ENCODE measurements around the gene GAS2L2. TPM values are rescaled to one million over a fixed set of nuclear protein-coding genes. Genes with fewer than 3 reads are reported as not detected.

Gene GAS2L2
- total RNA-seq, 4 donors from 2014 or later = not detected

DNA sequence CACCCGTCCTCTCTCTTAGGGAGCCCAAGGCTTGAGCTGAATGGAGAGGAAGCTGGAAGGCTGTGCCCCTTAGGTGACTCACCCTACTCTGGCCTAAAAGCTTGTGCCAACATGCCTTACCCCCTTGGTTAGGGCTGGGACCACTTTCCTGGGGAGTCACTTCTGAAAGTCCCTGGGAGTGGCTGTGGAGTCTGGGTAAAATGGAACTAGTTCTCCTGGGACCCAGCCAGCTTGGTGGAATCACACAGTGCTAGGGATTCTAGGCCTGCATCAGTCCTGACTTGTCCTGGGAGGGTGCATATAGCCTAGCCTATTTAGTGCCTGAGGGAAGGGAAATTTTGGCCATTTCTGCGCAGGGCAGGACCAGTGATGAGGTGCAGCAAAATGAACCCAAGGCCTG lies 31.9 kb upstream of the GAS2L2 start:
- no peaks in the 10 kb centered on the region for H3K27me3 ChIP-seq
- intact Hi-C loops (cut with DNase I) = no loop called here
- TF ChIP-seq POLR2A (IDR thresholded peaks at IDR 0.05) (no peak), CTCF (IDR thresholded peaks at IDR 0.05) (no peak)
- no peaks in the 10 kb centered on the region for H3K36me3 ChIP-seq
- peak overlapping the region; percentile 89 to 97 (median 93) for H3K27ac ChIP-seq
- WGBS, 2 donors = 80 to 97% methylated on average over 2 of the region's 2 CpGs
- H3K9me3 ChIP-seq = no peaks in the 10 kb centered on the region
- no peak overlapping the region for H3K4me3 ChIP-seq (replicated peaks in 1 of 3)
- peaks cover 66 to 74% of the 10 kb centered on the region in 2 donors for H3K4me1 ChIP-seq
- no peak for DNase-seq

DNA sequence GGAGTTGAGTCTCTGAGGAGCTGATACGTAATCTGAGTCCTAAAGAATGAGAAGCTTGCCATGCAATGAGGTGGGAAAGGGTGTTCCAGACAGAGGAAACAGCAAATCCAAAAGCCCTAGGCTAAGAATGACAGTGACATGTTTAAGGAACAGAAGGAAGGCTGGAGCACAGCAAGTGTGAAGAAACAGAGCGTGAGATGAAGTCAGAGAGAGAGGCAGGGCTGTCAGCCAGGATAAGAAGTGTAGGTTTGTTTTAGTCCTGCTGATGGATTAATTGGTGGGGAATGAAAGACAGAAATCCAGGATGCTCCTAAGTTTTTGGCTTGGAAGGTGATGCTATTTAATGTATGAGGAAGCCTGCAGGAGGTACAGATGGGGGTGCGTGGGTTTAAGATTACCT lies 27.9 kb upstream of the GAS2L2 start:
- H3K36me3 ChIP-seq = no peaks in the 10 kb centered on the region
- peaks cover 41 to 43% of the 10 kb centered on the region in 2 donors for H3K4me1 ChIP-seq
- DNase-seq = no peak
- H3K27ac ChIP-seq = peak overlapping the region in 2 of 3 donors; percentile 41 to 58
- H3K27me3 ChIP-seq = no peaks in the 10 kb centered on the region
- H3K9me3 ChIP-seq = no peaks in the 10 kb centered on the region
- 73 to 84% methylated on average over 3 of the region's 3 CpGs for WGBS, 2 donors
- no peak for TF ChIP-seq CTCF (IDR thresholded peaks at IDR 0.05)
- TF ChIP-seq POLR2A (IDR thresholded peaks at IDR 0.05) = no peak
- no peak overlapping the region for H3K4me3 ChIP-seq (replicated peaks in 1 of 3)
- intact Hi-C loops (cut with DNase I) = no loop called here

DNA sequence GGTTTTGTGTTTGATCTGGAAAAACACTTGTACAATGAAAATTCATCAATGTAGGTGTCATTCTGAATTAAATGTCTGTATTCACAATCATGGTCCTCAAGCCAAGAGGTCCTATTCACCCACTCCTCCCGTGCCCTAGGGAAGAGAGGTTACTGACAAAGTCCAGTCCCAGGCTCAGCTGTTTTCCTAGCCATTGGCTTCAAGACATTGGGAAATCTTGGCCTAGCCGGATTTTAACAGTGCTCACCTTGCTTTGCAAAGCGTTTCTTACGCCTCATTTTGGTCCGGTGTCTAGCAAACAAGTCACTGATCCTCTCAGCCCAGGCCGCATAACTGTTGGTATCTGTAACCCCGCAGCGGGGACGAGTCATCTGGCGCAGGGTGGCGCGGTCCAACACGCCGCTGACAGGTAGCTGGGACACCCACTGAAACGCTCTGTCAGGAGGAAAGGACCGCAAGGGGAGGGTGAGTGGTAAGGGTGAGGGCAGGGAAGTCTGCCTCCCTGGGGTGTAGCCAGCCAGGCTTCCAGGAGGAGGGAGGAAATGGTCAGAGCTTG lies 25.7 kb upstream of the GAS2L2 start:
- Histone ChIP-seq H3K4me1 (peaks cover 48% of the 10 kb centered on the region in 2 donors), H3K27ac (peak overlapping the region in 1 of 3 donors; percentile 17), H3K9me3 (no peaks in the 10 kb centered on the region), H3K4me3 (replicated peaks in 1 of 3) (no peak overlapping the region), H3K27me3 (no peaks in the 10 kb centered on the region), H3K36me3 (no peaks in the 10 kb centered on the region)
- no peak for DNase-seq
- WGBS, 2 donors = 95 to 97% methylated on average over 16 of the region's 16 CpGs
- no peak for TF ChIP-seq CTCF (IDR thresholded peaks at IDR 0.05)
- TF ChIP-seq POLR2A (IDR thresholded peaks at IDR 0.05) = no peak
- intact Hi-C loops (cut with DNase I) = no loop called here

GRCh38 chr17:35775583-35775982 lies 22.5 kb upstream of the GAS2L2 start:
- TF ChIP-seq POLR2A (IDR thresholded peaks at IDR 0.05) = no peak
- TF ChIP-seq CTCF (IDR thresholded peaks at IDR 0.05) = no peak
- WGBS, 2 donors = 73 to 75% methylated on average over 6 of the region's 6 CpGs
- intact Hi-C loops (cut with DNase I) = no loop called here
- no peak for DNase-seq
- H3K36me3 ChIP-seq = no peaks in the 10 kb centered on the region
- peaks cover 30 to 32% of the 10 kb centered on the region in 2 donors for H3K4me1 ChIP-seq
- H3K27ac ChIP-seq = peak overlapping the region; percentile 79 to 96 (median 90)
- H3K9me3 ChIP-seq = no peaks in the 10 kb centered on the region
- no peaks in the 10 kb centered on the region for H3K27me3 ChIP-seq
- no peak overlapping the region for H3K4me3 ChIP-seq (replicated peaks in 1 of 3)

DNA sequence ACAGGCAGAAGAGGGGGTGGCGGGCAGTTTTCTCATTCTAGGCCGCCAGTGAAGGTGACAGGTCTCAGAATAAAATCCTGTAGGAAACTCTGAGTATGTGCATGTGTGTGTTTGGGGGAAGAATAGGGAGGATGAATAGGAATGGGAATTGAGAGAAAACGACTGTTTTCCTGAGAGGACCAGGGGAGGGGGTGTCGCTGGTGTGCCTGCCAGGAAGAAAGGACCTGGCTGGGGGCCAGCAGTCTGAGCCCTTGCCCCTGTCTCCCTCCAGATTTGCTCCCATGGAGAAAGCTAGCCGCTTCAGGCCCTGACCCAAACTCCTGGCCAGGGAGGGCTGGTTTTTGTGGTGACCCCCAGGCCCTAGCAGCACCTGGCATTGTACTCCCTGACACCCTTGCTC lies 22.0 kb upstream of the GAS2L2 start:
- TF ChIP-seq POLR2A (IDR thresholded peaks at IDR 0.05) (no peak), CTCF (IDR thresholded peaks at IDR 0.05) (no peak)
- peaks cover 28 to 32% of the 10 kb centered on the region in 2 donors for H3K4me1 ChIP-seq
- peak overlapping the region; percentile 79 to 96 (median 90) for H3K27ac ChIP-seq
- no peaks in the 10 kb centered on the region for H3K27me3 ChIP-seq
- H3K9me3 ChIP-seq = no peaks in the 10 kb centered on the region
- no peaks in the 10 kb centered on the region for H3K36me3 ChIP-seq
- peak in 1 of 2 donors; percentile 33 for DNase-seq
- WGBS, 2 donors = 61 to 62% methylated on average over 5 of the region's 5 CpGs
- no peak overlapping the region for H3K4me3 ChIP-seq (replicated peaks in 1 of 3)
- intact Hi-C loops (cut with DNase I) = no loop called here

Measured in thyroid gland (tissue), 4 donors.